Left lung (tissue), 10 donors: ENCODE results near the gene MT1F. TPM values are rescaled to one million over a fixed set of nuclear protein-coding genes. Genes with fewer than 3 reads are reported as not detected.
"Not testable (repeated sequence)": the region's sequence is repeated elsewhere in the genome, so short reads cannot be mapped to it uniquely, and the experiment has no call there.

Experiments used
- ATAC-seq: fragments of 200-7000 bp; cut with Tn5 transposase; one replicate; pipeline ENCODE4 v1.9.1; 2020; ENCODE audit warnings: moderate library complexity
- DNase-seq, 4 donors: peaks; one replicate each; pipeline ENCODE4 v3.0.0-alpha.2; 2013 to 2020
- H3K27ac ChIP-seq, 2 donors: fragments of 200-600 bp; sonication (generic) in 1 of 2; one replicate each; pipeline versions ENCODE4 v1.5.0 to v1.8.0; 2020 to 2021
- H3K27me3 ChIP-seq, 2 donors: fragments of 200-600 bp; sonication (generic) in 1 of 2; one replicate each; pipeline versions ENCODE4 v1.5.0 to v1.8.0; 2020 to 2021
- H3K36me3 ChIP-seq, 2 donors: fragments of 200-600 bp; sonication (generic) in 1 of 2; one replicate each; pipeline versions ENCODE4 v1.5.0 to v1.8.0; 2020 to 2021
- H3K4me1 ChIP-seq, 2 donors: fragments of 200-600 bp; one replicate each; pipeline ENCODE4 v1.8.0; 2021
- H3K4me3 ChIP-seq, 2 donors: fragments of 200-600 bp; sonication (generic) in 1 of 2; one replicate each; pipeline versions ENCODE4 v1.5.0 to v1.8.0; 2020 to 2021; ENCODE audit warnings: mild to moderate bottlenecking in 1 of 2
- H3K9me3 ChIP-seq, 2 donors: fragments of 200-600 bp; sonication (generic) in 1 of 2; one replicate each; pipeline versions ENCODE4 v1.5.0 to v1.8.0; 2020 to 2021
- intact Hi-C, 2 donors: fragments of 100-400 bp; cut with DNase I; formaldehyde crosslinking; loops; one replicate each; pipeline versions ENCODE4 v1.11.2 to v1.14.2; 2022
- polyA plus RNA-seq, 6 donors: library from polyadenylated mRNA; unstranded; fragments of 120-200 nt; gene quantifications; one replicate each; pipeline ENCODE4 v1.2.1, GENCODE V29; 2013; ENCODE audit not compliant: insufficient read length in 6 of 6
- total RNA-seq, 2 donors: library from RNA; stranded (reverse); fragmentation: NEBNext Ultra II Directional; extraction: Animal tissue kit (Norgen Biotek cat#: 25700); gene quantifications; one replicate each; pipeline ENCODE4 v1.2.1, GENCODE V29; 2021
- TF ChIP-seq, protein P1 (sequence below), 2 donors: fragments of 200-600 bp; sonication (generic) in 1 of 2; IDR thresholded peaks; one replicate each; pipeline versions ENCODE4 v1.5.0 to v1.8.0; 2021; ENCODE audit warnings: antibody characterized with exemption in 2 of 2
- donor health status: DM: no; HTN: yes; CAD: no.
- donor health status: DM: no; HTN: no; CAD: no.

Gene MT1F
- total and polyA plus RNA-seq, 8 donors: 4.2 to 14.8 (median 7.5) TPM

- Histone ChIP-seq H3K36me3 (no peaks in the 10 kb centered on the region), H3K27ac (no peak overlapping the region), H3K27me3 (peaks cover 21 to 69% of the 10 kb centered on the region in 2 donors), H3K4me3 (no peak overlapping the region), H3K4me1 (peaks cover 0 to 21% of the 10 kb centered on the region in 2 donors), H3K9me3 (no peaks in the 10 kb centered on the region)
- TF ChIP-seq, protein P1, sequence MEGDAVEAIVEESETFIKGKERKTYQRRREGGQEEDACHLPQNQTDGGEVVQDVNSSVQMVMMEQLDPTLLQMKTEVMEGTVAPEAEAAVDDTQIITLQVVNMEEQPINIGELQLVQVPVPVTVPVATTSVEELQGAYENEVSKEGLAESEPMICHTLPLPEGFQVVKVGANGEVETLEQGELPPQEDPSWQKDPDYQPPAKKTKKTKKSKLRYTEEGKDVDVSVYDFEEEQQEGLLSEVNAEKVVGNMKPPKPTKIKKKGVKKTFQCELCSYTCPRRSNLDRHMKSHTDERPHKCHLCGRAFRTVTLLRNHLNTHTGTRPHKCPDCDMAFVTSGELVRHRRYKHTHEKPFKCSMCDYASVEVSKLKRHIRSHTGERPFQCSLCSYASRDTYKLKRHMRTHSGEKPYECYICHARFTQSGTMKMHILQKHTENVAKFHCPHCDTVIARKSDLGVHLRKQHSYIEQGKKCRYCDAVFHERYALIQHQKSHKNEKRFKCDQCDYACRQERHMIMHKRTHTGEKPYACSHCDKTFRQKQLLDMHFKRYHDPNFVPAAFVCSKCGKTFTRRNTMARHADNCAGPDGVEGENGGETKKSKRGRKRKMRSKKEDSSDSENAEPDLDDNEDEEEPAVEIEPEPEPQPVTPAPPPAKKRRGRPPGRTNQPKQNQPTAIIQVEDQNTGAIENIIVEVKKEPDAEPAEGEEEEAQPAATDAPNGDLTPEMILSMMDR (IDR thresholded peaks at IDR 0.05): no peak
- intact Hi-C loops: no loop called here
- ATAC-seq: no peak
- no peak for DNase-seq
These were observed 4.9 kb downstream of the MT1F start for GRCh38 chr16:56662357-56663354.

DNA sequence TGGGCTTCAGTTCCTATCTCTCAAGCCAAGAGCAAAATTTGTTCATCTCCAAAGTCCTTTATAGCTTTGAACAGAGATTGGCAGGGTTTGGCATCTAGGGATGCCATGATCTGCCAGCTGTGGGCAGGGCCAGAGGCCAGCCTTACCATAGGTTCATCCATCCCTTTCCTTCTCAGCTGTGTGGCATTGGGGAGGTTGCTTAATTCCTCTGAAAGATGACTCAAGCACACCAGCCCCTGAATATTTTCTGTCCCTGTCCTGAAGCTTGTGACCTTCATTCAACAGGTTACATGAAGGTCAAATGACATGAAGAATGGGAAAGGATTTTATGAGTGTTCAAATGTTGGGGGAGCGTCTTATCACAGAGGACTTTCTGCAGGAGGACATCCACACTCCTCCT is 6.7 kb downstream of the MT1F start:
- Histone ChIP-seq H3K27me3 (peaks cover 38 to 87% of the 10 kb centered on the region in 2 donors), H3K4me3 (no peak overlapping the region)
- TF ChIP-seq, protein P1 (IDR thresholded peaks at IDR 0.05): no peak

GRCh38 chr16:56665286-56666261 is 7.8 kb downstream of the MT1F start:
- intact Hi-C loops, H3K27ac ChIP-seq, ATAC-seq, DNase-seq, H3K9me3 ChIP-seq, H3K36me3 ChIP-seq, H3K4me3 ChIP-seq: not testable (repeated sequence)
- Histone ChIP-seq H3K27me3 (peaks cover 45 to 95% of the 10 kb centered on the region in 2 donors), H3K4me1 (peaks cover 0 to 23% of the 10 kb centered on the region in 2 donors)

More for the DNA sequence above, 6.7 kb downstream of the MT1F start:
- ATAC-seq: no peak
- intact Hi-C loops: no loop called here
- no peaks in the 10 kb centered on the region for H3K36me3 ChIP-seq
- no peak for DNase-seq
- no peak overlapping the region for H3K27ac ChIP-seq
- H3K4me1 ChIP-seq: peaks cover 0 to 20% of the 10 kb centered on the region in 2 donors
- H3K9me3 ChIP-seq: no peaks in the 10 kb centered on the region

DNA sequence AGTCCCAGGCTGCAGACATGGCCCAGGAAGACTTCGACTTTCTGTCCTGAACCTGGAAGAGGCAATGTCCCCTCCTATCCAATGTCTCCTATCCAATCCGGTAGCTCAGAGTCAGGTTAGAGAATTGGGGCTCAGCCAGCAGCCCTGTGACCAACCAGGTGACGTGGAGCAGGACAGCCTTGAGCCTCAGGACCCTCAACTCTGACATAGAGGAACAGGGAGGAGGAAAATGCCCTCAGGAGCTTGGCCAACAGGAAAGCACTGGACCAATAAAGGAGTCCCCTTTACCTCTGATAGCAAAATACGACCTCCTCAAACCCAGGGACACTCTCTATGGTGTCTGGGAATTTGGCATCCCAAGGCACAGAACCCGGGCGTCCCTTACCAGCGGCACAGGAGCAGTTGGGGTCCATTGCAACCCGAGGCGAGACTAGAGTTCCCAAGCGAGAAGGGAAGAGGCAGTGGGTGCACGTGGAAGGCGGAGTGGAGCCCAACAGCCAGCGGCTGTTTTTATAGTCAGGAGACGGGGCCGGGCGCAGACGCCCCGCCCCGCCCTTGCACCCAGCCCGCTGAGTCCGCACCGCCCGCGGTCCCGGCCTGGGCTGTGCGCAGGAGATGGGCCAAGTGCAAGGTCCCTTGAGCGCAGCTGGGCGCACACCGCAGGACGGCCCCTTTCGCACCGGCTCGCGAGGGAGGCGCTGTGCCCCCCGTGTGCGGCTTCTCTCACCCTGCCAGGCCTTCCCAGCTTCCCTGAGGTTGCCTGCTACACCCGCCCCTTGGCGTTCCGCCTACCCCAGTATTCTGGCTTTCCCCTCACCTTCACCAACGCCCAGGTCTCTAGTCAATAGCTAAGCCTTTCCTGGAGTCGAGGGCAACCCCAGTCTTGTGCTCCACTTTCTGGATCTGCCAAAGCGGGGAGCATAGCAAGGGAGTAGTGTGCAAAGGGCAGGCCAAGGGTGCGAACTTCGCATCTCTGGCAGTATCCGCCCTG is 10.1 kb downstream of the MT1F start, which contains the start of gene MT1G:
MT1G (minus strand) TSS at position 485 of the 991 bp plus-strand sequence; CDS start at position 413, 72 bp downstream.
- TF ChIP-seq, protein P1 (IDR thresholded peaks at IDR 0.05): no peak
- H3K27ac ChIP-seq: no peak within 1 kb of the TSS
- intact Hi-C loops: no loop called here
- H3K4me3 ChIP-seq: no peak within 1 kb of the TSS
- H3K4me1 ChIP-seq: peaks cover 0 to 18% of the 10 kb centered on the region in 2 donors
- H3K27me3 ChIP-seq: peaks cover 41 to 99% of the 10 kb centered on the region in 2 donors
- no peaks in the 10 kb centered on the region for H3K36me3 ChIP-seq
- DNase-seq (peak in 2 of 4 donors; percentile 43 to 83), ATAC-seq (peak; percentile 88)
- no peaks in the 10 kb centered on the region for H3K9me3 ChIP-seq
